PFSK-1 (cell line): Measurements from ENCODE around the gene KRTAP25-1.

ENCODE experiments used
- FOXP2 ChIP-seq: optimal IDR thresholded peaks from 2 replicates; pipeline ENCODE3; 2011; ENCODE audit warnings: borderline replicate concordance, control low read depth, inconsistent platforms; ENCODE audit not compliant: insufficient read depth; ENCODE audit errors: extremely low read length, extremely low read depth
- POLR2AphosphoS5 ChIP-seq: IDR thresholded peaks from 2 replicates; pipeline ENCODE4 v1.6.1; 2012; ENCODE audit warnings: low read depth, mild to moderate bottlenecking, control low read depth, low read length, moderate library complexity
- REST ChIP-seq, 2 experiments: IDR thresholded peaks; 2 replicates each; pipeline versions ENCODE4 v1.6.1 to v1.8.0; 2011 to 2012; ENCODE audit warnings: low read depth in 2 of 2, low read length in 2 of 2, control low read depth in 1 of 2, inconsistent platforms in 1 of 2, mild to moderate bottlenecking in 1 of 2, moderate library complexity in 1 of 2; ENCODE audit not compliant: insufficient read depth in 1 of 2
- SIN3A ChIP-seq: IDR thresholded peaks from 2 replicates; pipeline ENCODE4 v1.6.1; 2012; ENCODE audit warnings: mild to moderate bottlenecking, low read length, moderate library complexity, borderline replicate concordance; ENCODE audit not compliant: insufficient read depth
- TAF1 ChIP-seq: IDR thresholded peaks from 2 replicates; pipeline ENCODE4 v1.6.1; 2012; ENCODE audit warnings: low read length, control low read depth, borderline replicate concordance; ENCODE audit not compliant: insufficient read depth

The KRTAP25-1 gene

GRCh38 chr21:30336596-30336995 lies 47.3 kb upstream of the KRTAP25-1 start:
- TF ChIP-seq POLR2AphosphoS5: no peak
- TF ChIP-seq TAF1: no peak
- no peak for TF ChIP-seq REST (IDR thresholded peaks at IDR 0.05; ENCODE audit: insufficient read depth in 1 of 2, low read depth in 2 of 2, low read length in 2 of 2)
- no peak for TF ChIP-seq FOXP2
- TF ChIP-seq SIN3A: no peak

- TF ChIP-seq REST (IDR thresholded peaks at IDR 0.05; ENCODE audit: insufficient read depth in 1 of 2, low read depth in 2 of 2, low read length in 2 of 2): no peak
- TF ChIP-seq POLR2AphosphoS5: no peak
- TF ChIP-seq FOXP2: no peak
- no peak for TF ChIP-seq TAF1
- TF ChIP-seq SIN3A: no peak
Measured at GRCh38 chr21:30333736-30334135, 44.4 kb upstream of the KRTAP25-1 start.

- no peak for TF ChIP-seq REST (IDR thresholded peaks at IDR 0.05; ENCODE audit: insufficient read depth in 1 of 2, low read depth in 2 of 2, low read length in 2 of 2)
- no peak for TF ChIP-seq SIN3A
- TF ChIP-seq FOXP2: no peak
- no peak for TF ChIP-seq TAF1
- no peak for TF ChIP-seq POLR2AphosphoS5
Measured at GRCh38 chr21:30332681-30333080, 43.4 kb upstream of the KRTAP25-1 start.

GRCh38 chr21:30329203-30329875 lies 40.0 kb upstream of the KRTAP25-1 start:
- TF ChIP-seq REST (IDR thresholded peaks at IDR 0.05; ENCODE audit: insufficient read depth in 1 of 2, low read depth in 2 of 2, low read length in 2 of 2) (no peak), TAF1 (no peak), SIN3A (no peak), FOXP2 (no peak), POLR2AphosphoS5 (no peak)
